ENCODE measurements around the gene NECTIN1. TPM values are rescaled to one million over a fixed set of nuclear protein-coding genes. Genes with fewer than 3 reads are reported as not detected.

The NECTIN1 gene
- total RNA-seq, 2 experiments from 2014 or later = 1.6 to 1.7 TPM

DNA sequence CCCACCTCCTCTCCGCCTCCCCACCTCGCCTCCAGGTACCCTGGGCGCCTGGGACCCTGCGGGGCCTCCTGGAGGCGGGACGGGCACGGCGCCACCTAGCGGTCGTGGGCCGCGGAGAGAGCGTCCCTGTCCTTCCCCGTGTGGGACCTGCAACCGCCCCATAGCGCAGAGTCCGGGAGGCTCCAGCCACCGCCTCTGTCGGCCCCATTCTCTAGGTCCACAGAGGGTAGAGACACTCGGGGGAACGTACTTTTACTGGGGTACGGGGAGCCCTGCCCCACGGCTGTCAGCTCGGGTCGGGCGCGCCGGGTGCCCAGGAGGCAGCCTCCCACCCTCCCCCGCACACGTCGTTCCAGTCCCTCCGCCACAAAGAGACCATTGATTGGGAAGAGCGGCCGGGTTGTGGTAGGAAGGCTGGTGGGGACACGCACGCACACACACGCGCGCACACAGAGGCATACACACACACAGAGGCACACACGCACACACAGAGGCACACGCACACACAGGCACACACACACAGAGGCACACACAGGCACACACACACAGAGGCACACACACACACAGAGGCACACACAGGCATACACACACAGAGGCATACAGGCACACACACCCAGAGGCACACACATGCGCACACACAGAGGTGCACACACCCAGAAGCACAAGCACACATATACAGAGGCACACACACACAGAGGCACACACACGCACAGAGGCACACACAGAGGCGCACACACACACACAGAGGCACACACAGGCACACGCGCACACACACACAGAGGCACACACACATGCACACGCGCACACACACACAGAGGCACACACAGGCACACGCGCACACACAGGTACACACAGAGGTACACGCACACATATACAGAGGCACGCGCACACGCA is 12.6 kb upstream of the NECTIN1 start:
- H3K4me1 Mint-ChIP-seq = peaks cover 10% of the 10 kb centered on the region
- peak; percentile 79 for DNase-seq
- H3K27me3 Mint-ChIP-seq = peaks cover 39% of the 10 kb centered on the region
- intact Hi-C loops (cut with DNase I, micrococcal nuclease) = loop anchor here in 1 of 2 experiments (1.0 kb wide), 2 partner anchors 75 to 260 kb away; no protein-coding TSS in a partner anchor
- POLR2A ChIA-PET = no interaction called here
- no peak overlapping the region for H3K27ac Mint-ChIP-seq
- CTCF ChIA-PET = interaction anchor here (0.5 to 1.4 kb wide), 5 partner anchors 9 to 1150 kb away, joined by 3 to 7 read pairs (median 3); partner anchors contain the start of gene NECTIN1
- H3K4me3 Mint-ChIP-seq = no peak overlapping the region
- peak; percentile 83 for ATAC-seq
- no peaks in the 10 kb centered on the region for H3K36me3 Mint-ChIP-seq (ENCODE audit: low read depth)
- no peaks in the 10 kb centered on the region for H3K9me3 Mint-ChIP-seq (ENCODE audit: low read depth)

DNA sequence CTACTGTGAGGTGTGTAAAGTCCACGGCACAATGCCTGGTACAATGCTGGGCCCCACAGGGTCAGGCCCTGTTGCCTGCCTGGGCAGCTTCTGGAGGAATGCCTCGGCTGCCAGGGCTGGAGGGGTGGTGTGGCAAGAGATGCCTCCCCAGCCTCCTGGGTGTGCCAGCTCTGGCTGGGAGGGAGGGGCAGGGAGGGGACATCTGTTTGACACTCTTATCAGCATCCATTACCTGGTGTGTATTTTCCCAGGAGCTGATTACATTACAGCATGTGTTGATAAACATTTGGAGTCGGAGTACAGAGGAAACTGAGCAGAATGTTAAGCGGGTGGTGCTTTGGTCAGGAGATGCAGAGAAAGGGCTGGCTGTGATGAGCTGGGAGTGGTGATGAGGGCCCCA is 11.0 kb upstream of the NECTIN1 start:
- H3K4me1 Mint-ChIP-seq = peaks cover 10% of the 10 kb centered on the region
- no peak for DNase-seq
- no peak for ATAC-seq
- H3K36me3 Mint-ChIP-seq (ENCODE audit: low read depth) = no peaks in the 10 kb centered on the region
- ChIA-PET CTCF (interaction anchor here (0.9 to 3.3 kb wide), 5 partner anchors 9 to 133 kb away, joined by 3 to 14 read pairs (median 3); partner anchors contain the start of gene NECTIN1), POLR2A (no interaction called here)
- H3K4me3 Mint-ChIP-seq = no peak overlapping the region
- intact Hi-C loops (cut with DNase I, micrococcal nuclease) = no loop called here
- no peak overlapping the region for H3K27ac Mint-ChIP-seq
- H3K9me3 Mint-ChIP-seq (ENCODE audit: low read depth) = no peaks in the 10 kb centered on the region
- peaks cover 35% of the 10 kb centered on the region for H3K27me3 Mint-ChIP-seq

DNA sequence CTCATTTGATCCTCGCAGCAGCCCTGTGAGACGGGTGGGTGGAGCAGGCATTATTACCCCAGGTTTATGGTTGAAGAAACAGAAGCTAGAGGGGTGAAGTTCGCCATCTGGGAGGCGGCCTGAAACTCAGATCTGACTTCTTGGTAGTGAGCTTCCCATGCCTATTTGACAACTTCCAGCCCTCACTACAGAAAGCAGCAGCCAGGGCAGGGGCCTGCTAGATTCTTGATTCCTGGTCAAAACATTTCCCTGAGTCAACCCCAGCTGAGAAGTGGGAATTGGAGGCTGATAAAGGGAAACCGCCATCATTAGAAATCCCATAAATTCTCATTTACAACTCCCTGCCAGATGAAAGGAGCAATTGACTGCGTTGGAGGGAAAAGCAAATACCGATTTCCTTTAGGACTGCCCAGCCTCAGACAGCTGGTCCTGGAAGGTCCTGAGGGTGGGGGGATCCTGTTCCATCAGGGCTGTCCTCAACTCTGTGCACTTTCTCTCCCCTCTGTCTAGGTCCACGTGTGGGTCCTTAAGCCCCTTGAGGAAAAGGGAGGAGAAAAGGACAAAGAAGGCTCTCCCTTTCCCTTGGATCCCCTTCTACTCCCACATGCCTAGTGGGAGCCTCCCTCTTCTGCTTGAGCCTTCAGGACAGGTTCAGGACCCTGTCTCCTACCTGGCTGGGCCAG is 10.2 kb upstream of the NECTIN1 start:
- Mint-ChIP-seq H3K27ac (no peak overlapping the region), H3K4me1 (peaks cover 10% of the 10 kb centered on the region), H3K36me3 (ENCODE audit: low read depth) (no peaks in the 10 kb centered on the region), H3K4me3 (no peak overlapping the region), H3K27me3 (peaks cover 34% of the 10 kb centered on the region), H3K9me3 (ENCODE audit: low read depth) (no peaks in the 10 kb centered on the region)
- ChIA-PET POLR2A (no interaction called here), CTCF (interaction anchor here (0.9 to 3.3 kb wide), 3 partner anchors 10 to 134 kb away, joined by 3 to 14 read pairs (median 3); partner anchors contain the start of gene NECTIN1)
- intact Hi-C loops (cut with DNase I, micrococcal nuclease) = no loop called here
- ATAC-seq (no peak), DNase-seq (no peak)

DNA sequence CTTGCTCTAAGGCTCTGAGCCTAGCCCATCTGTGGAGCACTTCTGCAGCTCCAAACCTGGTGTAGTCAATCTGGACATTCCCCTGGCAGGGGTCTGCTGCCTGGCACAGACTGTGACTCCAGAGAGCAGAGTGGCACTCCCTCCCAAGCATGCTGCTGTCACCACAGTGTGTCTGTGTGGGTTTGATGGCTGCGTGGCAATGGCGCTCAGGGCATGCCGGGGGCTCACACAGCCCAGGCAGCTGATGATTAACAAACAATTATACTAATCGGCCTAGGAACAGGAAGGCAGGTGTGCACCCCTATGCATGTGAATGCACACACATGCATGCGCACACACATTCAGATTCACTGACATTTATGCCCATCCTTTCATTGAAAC is 9.0 kb upstream of the NECTIN1 start:
- Mint-ChIP-seq H3K9me3 (ENCODE audit: low read depth) (no peaks in the 10 kb centered on the region), H3K27me3 (peaks cover 30% of the 10 kb centered on the region), H3K4me1 (peaks cover 10% of the 10 kb centered on the region), H3K4me3 (no peak overlapping the region), H3K27ac (no peak overlapping the region), H3K36me3 (ENCODE audit: low read depth) (no peaks in the 10 kb centered on the region)
- intact Hi-C loops (cut with DNase I, micrococcal nuclease) = no loop called here
- ATAC-seq = no peak
- CTCF ChIA-PET = interaction anchor here (3.3 kb wide), 1 partner anchor 9 kb away, joined by 14 read pairs; the partner anchor contains the start of gene NECTIN1
- no peak for DNase-seq
- POLR2A ChIA-PET = no interaction called here

DNA sequence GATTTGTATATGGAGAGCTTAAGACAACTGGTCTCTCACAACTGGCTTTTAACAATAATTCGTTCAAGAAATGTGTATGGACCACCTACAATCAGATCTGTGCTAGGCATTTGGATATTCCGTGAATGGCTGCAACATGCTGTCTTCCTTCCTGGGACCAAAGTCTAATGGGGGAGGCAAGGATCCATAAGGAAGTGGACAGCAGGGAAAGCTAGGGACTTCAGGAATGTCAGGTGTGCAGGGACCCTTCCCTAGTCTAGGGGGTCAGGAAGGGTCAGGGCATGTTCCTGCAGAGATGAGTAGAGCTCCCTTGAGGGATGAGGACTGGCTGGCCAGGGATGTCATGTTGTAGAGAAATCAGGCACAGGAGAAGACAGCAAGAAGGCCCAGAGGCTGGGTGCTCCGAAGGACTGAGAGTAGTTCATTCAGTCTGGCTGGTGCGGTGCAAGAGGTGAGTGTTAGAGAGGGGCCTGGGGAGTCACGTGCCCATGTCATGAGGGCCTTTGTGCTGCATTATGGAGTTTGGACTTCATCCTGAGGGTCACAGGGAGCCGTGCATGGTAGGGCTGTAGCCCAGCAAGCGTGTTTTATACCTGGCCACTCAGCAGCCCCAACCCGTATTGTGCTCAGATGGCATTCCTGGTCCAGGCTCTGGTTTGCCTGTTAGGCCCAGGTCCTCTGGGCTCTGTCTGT is 8.5 kb upstream of the NECTIN1 start:
- Mint-ChIP-seq H3K4me1 (peaks cover 7% of the 10 kb centered on the region), H3K4me3 (no peak overlapping the region), H3K27ac (no peak overlapping the region), H3K36me3 (ENCODE audit: low read depth) (no peaks in the 10 kb centered on the region), H3K9me3 (ENCODE audit: low read depth) (no peaks in the 10 kb centered on the region), H3K27me3 (peaks cover 25% of the 10 kb centered on the region)
- intact Hi-C loops (cut with DNase I, micrococcal nuclease) = no loop called here
- CTCF ChIA-PET = interaction anchor here (0.8 to 3.3 kb wide), 2 partner anchors 8 to 54 kb away, joined by 4 to 14 read pairs; partner anchors contain the start of gene NECTIN1
- ATAC-seq (no peak), DNase-seq (no peak)
- POLR2A ChIA-PET = no interaction called here

DNA sequence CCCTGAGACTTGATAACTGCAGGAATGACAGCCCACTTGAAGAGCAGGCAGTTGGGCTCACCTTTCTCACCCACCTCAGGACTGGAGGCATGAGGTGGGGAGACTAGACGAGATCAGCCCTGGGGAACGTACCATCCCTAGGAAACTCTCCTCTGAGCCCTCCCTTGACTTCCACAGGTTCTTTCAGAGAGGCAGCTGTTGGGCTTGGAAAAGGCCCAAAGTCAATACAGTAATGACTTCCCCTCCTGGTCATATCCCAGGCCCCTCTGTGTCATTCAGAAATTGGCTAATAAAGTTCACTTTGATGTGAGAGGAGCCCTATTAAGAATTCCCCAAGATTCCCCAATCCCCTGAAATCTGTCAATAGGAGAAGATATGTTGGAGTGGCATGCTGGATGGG is 5.8 kb upstream of the NECTIN1 start:
- no peak overlapping the region for H3K27ac Mint-ChIP-seq
- peaks cover 24% of the 10 kb centered on the region for H3K27me3 Mint-ChIP-seq
- ATAC-seq = no peak
- H3K4me1 Mint-ChIP-seq = peaks cover 4% of the 10 kb centered on the region
- DNase-seq = no peak
- H3K36me3 Mint-ChIP-seq (ENCODE audit: low read depth) = no peaks in the 10 kb centered on the region
- no peak overlapping the region for H3K4me3 Mint-ChIP-seq
- intact Hi-C loops (cut with DNase I, micrococcal nuclease) = no loop called here
- POLR2A ChIA-PET = no interaction called here
- H3K9me3 Mint-ChIP-seq (ENCODE audit: low read depth) = no peaks in the 10 kb centered on the region
- CTCF ChIA-PET = no interaction called here

DNA sequence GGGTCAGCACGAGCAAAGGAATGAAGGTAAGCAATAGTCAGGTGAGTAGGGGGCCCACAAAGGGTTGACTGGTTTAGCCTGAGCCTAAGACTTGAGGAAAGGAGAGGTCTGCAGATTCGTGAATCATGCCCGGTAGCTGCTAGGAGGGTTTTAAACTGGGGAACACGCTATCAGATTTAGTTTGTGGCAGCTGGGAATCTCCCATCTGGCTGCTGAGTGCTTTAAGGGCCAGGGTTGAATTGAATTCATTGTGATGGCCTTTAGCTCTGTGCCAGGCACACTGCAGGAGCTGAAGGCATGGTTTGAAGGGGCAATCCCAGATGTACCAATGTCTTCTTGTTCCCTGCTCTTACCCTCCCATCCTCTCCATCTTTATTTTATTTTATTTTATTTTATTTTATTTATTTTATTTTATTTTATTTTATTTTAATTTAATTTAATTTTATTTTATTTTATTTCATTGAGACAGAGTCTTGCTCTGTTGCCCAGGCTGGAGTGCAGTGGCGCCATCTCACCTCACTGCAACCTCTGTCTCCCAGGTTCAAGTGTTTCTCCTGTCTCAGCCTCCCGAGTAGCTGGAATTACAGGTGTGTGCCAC is 1.9 kb upstream of the NECTIN1 start:
- DNase-seq = no peak
- ATAC-seq = no peak
- no peaks in the 10 kb centered on the region for H3K36me3 Mint-ChIP-seq (ENCODE audit: low read depth)
- CTCF ChIA-PET = interaction anchor here (0.5 to 1.9 kb wide), 5 partner anchors 10 to 233 kb away, joined by 3 to 5 read pairs (median 4); no protein-coding TSS in a partner anchor
- H3K27ac Mint-ChIP-seq = no peak overlapping the region
- intact Hi-C loops (cut with DNase I, micrococcal nuclease) = no loop called here
- peaks cover 12% of the 10 kb centered on the region for H3K4me1 Mint-ChIP-seq
- POLR2A ChIA-PET = interaction anchor here (0.6 to 0.7 kb wide), 2 partner anchors 129 to 496 kb away, joined by 3 read pairs; no protein-coding TSS in a partner anchor
- no peaks in the 10 kb centered on the region for H3K9me3 Mint-ChIP-seq (ENCODE audit: low read depth)
- no peak overlapping the region for H3K4me3 Mint-ChIP-seq
- H3K27me3 Mint-ChIP-seq = peaks cover 30% of the 10 kb centered on the region

DNA sequence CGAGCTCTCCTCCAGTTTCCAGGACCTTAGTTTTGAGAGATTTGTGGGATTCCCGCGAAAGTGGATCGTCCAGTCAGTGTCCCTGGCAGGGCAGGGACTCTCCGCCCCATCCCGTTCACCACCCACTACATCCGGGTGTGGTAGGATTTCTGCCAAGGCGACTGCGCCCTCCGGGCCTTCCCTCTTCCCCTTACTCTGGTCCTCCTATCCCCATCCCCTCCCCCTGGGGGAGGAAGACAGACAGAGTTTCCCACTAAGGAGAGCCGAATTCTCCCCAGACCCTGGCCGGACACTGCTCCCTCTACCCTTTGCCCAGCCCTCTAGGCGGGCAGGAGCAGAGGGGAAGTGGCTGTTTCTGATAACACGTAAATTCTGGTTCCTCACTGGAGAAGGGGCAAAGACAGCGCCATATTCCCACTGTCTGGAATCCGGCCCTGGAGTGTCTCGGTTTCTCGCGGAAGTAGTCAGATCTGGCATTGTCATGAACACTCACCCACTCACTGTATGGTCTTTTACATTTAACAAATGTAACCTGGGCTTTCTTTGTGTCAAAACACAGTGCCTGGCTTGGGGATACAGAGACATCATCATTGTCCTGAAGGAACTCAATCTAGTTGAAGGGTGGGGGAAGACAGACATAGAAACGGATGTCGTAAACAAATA is 1.1 kb upstream of the NECTIN1 start:
- H3K9me3 Mint-ChIP-seq (ENCODE audit: low read depth) = no peaks in the 10 kb centered on the region
- DNase-seq = peak; percentile 25

DNA sequence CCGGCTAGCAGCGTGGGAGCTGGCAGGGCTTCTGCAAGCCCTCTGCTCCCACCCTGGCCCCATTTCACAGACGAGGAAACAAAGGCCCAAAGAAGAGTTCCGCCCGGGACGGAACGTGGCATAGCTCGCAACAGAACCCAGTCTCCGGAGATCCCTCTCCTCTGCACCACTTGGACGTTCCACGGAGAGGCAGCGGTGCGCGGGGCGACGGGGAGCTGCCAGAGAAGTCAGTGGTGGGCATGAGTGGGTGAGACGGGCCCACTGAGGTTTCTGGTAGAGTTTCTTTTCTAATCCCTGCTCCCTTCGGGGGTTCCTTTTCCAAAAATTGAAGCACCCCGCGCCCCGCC is 554 bp upstream of the NECTIN1 start:
- Mint-ChIP-seq H3K9me3 (ENCODE audit: low read depth) (no peaks in the 10 kb centered on the region), H3K36me3 (ENCODE audit: low read depth) (no peaks in the 10 kb centered on the region), H3K4me3 (peak overlapping the region; percentile 53), H3K27me3 (peaks cover 29% of the 10 kb centered on the region), H3K4me1 (peaks cover 12% of the 10 kb centered on the region), H3K27ac (no peak overlapping the region)
- ChIA-PET POLR2A (interaction anchor here (0.9 kb wide), 1 partner anchor 91 kb away, joined by 3 read pairs; no protein-coding TSS in a partner anchor), CTCF (interaction anchor here (0.6 to 1.7 kb wide), 21 partner anchors 8 to 646 kb away, joined by 3 to 15 read pairs (median 3); no protein-coding TSS in a partner anchor)
- DNase-seq (no peak), ATAC-seq (peak; percentile 27)
- intact Hi-C loops (cut with DNase I, micrococcal nuclease) = loop anchor here (1.0 to 5.0 kb wide), 7 partner anchors 56 to 481 kb away; partner anchors contain the start of gene USP2 (in 1 of the 2)

More for the DNA sequence above, 1.1 kb upstream of the NECTIN1 start:
- intact Hi-C loops (cut with DNase I, micrococcal nuclease) = loop anchor here (1.0 to 5.0 kb wide), 7 partner anchors 57 to 480 kb away; partner anchors contain the start of gene USP2 (in 1 of the 2)
- no peaks in the 10 kb centered on the region for H3K36me3 Mint-ChIP-seq (ENCODE audit: low read depth)
- peaks cover 30% of the 10 kb centered on the region for H3K27me3 Mint-ChIP-seq
- no peak overlapping the region for H3K27ac Mint-ChIP-seq
- POLR2A ChIA-PET = no interaction called here
- H3K4me3 Mint-ChIP-seq = peak overlapping the region; percentile 53
- peaks cover 12% of the 10 kb centered on the region for H3K4me1 Mint-ChIP-seq
- CTCF ChIA-PET = interaction anchor here (0.5 to 1.7 kb wide), 15 partner anchors 8 to 234 kb away, joined by 3 to 15 read pairs (median 5); no protein-coding TSS in a partner anchor
- no peak for ATAC-seq

DNA sequence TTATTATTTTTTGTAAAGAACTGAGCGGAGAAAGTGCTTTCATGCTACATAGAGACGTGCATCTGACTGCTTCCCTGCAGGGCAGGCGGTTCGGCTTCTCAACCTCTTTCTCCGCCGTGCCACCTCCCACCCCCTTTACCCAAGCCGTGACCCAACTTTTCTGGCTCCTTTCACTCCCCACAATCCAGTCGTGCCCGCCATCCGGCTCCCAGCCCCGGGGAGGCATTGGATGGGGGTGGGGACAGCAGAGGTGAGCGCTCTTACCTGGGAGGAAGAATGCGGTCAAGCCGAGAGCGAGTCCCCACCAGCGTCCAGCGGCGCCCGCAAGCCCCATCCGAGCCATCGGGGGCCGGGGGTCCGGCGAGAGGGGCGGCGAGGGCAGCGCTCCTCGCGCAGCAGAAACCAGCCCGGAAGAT is 781 bp downstream of the NECTIN1 start:
- ChIA-PET POLR2A (no interaction called here), CTCF (interaction anchor here (0.8 to 1.1 kb wide), 3 partner anchors 62 to 213 kb away, joined by 3 to 4 read pairs (median 3); no protein-coding TSS in a partner anchor)
- Mint-ChIP-seq H3K27me3 (peaks cover 19% of the 10 kb centered on the region), H3K4me1 (peaks cover 12% of the 10 kb centered on the region), H3K36me3 (ENCODE audit: low read depth) (no peaks in the 10 kb centered on the region), H3K4me3 (peak overlapping the region; percentile 74), H3K27ac (no peak overlapping the region), H3K9me3 (ENCODE audit: low read depth) (no peaks in the 10 kb centered on the region)
- ATAC-seq (no peak), DNase-seq (peak; percentile 38)
- intact Hi-C loops (cut with DNase I, micrococcal nuclease) = loop anchor here in 1 of 2 experiments (5.0 kb wide), 2 partner anchors 346 to 379 kb away; partner anchors contain the start of gene USP2
